GM18519 (cell line): Measurements from ENCODE around the gene LTBP1.

Experiments used
- ATAC-seq: cut with Tn5 transposase; IDR thresholded peaks from one replicate; pipeline ENCODE4 v1.9.1; 2021; ENCODE audit warnings: mild to moderate bottlenecking, moderate library complexity; ENCODE audit not compliant: unreplicated experiment, low FRiP score

Gene LTBP1

DNA sequence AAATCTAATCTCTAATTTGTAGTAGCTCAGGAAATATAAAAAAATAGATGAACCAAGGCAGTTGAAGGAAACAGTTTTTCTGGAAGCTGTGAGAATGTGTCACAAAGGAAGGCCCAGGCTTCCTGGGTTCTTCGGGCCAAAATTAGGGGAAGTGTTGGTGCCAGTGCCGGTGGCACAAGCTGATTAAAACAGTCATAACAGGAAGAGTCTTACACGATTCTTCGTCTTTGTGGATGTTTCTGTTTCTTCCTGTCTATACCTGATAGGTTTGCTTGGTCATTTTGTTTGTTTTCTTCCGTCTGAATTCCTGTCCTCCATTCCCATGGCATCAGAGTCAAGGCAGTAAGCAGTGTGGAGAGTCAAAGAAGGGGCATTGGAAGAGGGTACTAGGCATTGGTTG lies 294.3 kb downstream of the LTBP1 start:
- no peak for ATAC-seq

DNA sequence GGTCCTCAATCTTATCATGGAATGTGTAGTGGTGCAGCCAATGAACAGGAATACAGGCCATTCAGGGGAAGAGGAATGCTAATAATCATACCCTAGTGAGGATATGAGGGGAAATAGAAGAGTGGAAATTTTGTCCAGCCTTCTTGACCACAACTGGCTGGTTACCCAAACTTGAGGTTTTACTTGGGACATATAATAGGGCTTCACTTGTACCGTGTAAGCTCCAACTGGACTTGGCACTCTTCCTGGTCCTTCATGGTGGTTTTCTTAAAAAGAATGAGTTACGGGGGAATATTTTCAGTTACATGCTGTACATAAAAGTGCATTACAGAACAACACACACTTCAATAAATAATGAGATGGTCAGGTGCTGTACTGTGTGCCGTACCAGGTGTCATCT lies 294.8 kb downstream of the LTBP1 start:
- ATAC-seq = no peak

DNA sequence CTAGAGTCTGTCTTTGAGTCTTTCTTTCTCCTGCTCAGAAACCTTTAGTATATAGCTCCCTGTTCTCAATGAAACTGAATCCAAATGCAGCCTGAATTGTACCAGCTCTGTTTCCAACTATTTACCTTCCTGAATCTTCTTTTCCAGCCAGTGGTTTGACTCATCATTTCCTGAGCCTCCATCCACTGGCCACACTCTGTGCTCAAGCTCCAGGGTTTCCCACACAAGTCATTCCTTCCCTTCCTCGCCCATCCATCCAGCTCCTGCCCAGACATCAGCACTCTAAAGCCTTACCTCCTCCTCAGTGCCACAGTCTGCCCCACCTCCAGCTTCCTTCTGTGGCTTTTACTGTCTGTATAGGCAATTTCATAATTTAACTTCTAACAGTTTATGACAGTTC lies 296.1 kb downstream of the LTBP1 start:
- ATAC-seq = no peak

DNA sequence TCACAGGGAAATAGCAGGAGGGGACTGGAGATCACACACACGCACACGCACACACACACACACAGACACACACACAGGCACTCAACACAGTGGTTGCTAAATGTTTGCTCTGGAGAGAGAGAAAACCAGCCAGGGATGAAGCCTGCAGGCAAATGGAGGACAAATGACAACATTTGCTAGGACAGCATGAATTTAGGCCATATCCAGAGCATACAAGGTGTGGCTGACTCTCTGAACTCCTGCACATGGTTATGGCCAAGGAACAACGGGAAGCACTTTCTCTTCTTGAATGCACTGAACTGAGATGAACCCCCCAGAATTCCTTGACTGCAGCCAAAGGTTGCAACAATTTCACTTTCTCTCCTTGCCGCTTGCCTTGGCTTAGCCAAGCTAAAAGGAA lies 299.7 kb downstream of the LTBP1 start:
- no peak for ATAC-seq

DNA sequence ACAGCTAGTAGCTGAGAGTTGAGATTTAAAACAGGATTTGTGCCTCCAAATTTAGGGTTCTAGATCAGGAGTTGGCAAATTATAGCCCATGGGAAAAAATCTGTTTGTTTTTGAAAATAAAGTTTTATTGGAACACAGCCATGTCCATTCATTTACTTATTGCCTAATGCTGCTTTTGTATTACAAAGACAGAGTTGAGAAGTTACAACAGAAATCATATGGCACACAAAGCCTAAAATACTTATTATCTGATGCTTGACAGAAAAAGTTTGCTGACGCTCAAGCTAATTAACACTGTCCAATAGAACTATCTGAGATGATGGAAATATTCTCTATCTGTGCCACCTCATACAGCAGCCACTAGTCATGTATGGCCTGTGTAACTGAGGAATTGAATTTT lies 300.6 kb downstream of the LTBP1 start:
- no peak for ATAC-seq

DNA sequence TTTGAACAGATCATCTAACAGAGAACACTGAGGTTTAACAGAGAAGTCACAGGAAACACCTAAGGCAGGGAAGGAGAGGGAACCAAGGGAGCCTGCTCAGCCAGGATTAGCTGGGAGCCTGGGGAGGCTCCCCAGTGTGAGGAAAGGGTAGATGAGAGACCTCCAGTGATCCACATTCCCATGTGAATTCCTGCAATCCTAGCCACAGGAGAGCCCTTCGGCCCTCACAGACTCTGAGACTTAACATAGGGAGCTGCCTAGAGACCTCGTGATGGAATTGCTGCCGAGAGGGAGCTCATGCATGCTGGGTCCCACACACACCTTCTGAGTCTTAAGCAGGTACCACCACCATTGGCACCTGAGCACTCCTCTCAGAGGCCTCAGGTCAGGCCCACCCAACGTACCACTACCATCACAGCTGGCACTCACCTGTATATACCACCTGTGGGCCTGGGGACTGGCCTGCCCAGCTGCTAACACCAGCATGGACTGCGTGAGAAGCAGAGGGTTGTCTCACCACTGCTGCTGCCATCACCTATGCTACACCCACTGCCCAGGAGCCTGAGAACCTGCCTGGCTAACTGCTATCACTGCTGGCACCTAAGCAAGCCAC lies 303.8 kb downstream of the LTBP1 start:
- no peak for ATAC-seq

DNA sequence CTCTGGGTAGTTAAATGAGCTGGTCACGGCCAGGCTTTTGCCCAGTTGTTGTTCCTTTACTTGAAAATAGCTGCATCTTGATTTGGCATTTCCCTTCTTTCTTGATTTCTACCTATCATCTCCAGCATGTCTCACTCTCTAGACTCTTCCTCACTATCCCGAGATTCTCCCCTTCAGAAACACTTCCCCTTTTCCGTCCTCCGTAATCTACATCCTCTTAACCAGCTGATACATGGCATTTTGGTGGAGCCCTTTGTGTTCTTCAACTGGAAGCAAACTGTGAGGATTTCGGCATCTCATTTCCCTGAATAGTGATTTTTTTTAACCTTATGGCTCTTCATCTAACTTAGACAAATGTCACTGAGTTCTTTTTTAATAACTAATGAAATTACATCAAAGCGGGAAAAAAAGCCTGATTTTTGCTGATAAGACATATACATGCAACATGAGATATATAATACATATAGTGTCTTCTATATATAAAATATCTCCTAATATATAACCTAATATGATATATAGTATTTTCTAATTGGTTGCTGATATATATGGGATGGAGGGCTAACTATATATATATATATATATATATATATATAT lies 309.5 kb downstream of the LTBP1 start:
- ATAC-seq = no peak

DNA sequence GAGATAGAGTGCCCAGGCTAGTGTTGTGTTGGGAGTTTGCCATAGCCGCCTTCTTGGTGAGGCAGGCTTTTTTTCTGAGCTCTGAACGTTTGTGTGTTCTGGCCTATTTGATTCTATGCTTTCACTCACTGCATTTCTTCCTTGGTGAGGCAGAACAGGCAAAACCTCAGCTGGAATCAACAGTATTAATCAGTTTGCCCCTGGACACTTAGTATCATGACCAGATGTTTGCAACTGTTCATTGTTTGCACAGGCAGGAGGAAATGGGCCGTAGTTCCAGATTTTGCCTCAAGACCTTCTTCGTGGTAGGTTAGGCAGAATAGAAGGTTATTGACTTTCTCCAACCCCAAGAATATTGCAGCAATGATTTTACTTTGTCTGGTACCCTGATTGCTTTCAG lies 311.6 kb downstream of the LTBP1 start:
- ATAC-seq = no peak

DNA sequence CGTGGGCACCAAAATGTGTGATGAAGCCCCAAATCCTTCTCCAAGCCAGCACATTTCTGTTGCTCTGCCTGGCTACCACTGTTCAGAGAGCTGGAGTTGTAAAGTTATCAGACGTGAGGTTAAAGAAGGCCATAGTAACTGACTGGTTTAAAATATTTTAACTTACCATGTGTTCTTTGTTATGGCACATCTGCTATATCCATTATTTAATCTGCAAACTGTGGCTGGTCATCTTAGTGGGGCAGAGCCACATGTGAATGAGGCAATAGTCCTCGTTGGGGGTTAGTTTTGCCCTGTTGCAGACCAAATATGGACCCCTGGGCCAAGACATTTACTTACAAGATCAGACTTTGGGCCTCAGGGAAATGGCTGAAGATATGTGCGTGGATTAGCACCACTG lies 315.3 kb downstream of the LTBP1 start:
- no peak for ATAC-seq

DNA sequence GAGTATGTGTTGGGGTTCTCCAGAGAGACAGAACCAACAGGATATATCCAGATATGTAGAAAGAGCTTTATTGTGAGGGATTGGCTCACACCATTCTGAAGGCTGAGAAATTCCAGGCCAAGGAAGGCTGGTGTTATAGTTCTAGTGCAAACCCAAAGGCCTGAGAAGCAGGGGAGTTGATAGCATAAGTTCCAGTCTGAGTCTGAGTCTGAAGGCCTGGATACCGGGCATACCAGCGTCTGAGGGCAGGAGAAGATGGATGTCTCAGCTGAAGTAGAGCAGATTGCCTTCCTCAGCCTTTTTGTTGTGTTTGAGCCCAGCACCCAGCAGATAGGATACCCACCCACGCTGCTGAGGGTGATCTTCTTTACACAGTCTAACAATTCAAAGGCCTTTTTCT lies 318.0 kb downstream of the LTBP1 start:
- no peak for ATAC-seq

DNA sequence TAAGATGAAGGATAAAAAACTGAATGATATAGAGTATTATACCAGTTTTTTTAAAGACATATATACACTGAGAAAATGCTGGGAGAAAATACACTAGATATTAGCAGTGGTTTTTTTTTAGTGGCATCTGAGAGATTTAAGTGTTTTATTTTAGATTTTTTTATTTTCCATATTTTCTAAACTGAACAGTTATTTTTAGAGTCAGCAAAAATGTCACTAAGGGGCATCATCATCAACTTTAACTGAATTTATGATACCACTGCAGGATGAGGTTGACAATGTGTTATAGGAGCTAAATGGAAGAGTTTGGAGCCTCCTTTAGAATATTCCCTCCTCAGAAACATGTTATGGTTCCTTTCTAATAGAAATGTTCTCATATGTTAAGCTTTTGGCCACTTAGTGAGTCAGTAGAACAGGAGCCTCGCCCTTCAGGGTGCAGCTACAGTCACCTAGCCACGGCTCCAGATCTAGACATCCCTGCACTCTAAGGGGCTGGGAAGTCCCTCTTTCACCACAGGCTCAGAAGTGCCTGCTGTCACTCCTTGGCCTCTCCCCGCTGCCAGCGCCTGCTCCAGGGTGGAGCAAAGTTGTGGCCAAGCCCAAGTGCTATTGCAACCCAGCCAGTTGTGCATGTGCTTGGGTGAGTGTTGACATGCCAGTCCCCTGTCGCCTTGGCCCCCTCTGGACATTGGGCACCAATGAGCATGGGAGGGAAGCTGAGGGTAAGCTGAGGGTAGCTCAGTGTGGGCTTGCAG lies 319.0 kb downstream of the LTBP1 start:
- ATAC-seq = no peak

DNA sequence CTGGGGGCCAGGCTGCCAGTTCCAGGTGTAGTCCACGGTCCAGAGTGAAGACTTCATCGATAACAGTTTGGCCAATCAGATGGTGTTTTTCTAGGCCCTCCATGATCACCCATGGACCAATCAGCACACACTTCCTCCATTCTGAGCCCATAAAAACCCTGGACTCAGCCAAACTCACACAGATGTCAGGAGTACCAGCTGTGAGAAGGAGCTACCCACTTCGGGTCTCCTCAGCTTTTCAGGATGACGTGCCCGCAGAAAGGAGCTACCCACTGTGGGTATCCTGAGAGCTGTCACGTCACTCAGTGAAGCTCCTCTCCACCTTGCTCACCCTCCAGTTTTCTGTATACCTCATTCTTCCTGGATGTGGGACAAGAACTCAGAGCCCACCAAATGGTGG lies 319.7 kb downstream of the LTBP1 start:
- ATAC-seq = no peak

DNA sequence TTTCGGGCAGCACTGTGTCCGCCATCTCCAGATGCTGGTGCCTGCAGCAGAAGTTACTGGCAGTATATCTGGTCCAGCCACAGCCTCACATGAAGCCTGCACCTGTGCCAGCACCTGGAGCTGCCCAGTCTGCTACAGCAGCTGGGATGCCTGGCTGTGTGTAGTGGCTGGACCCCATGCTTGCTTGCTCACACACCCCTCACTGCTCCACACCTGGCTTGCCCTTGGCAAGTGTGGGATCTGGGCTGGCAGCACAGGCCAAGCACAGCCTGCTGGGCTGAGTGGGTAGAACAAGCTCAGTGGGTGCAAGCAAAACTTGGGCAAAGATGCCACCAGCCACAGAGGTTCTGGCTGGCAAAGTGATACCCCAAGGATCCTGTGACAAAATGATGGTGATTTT lies 320.3 kb downstream of the LTBP1 start:
- no peak for ATAC-seq

DNA sequence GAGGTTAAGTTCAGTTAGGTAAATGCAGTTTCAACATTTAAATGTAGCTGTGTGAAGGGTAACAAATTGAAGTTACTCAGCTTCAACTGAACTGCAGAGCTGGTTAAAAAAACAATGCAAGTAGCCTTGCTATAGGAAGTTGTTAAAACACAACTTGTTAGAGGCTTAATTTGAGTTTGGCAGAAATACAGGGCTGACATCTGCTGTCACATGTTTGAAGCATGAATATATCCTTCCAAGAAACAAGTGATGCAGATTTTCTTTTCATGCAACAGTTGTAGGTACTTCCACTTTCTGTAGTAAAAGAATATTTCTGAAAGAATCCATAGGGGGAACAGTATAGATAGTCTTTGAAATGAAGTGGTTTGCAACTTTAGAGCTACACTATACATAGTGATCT lies 321.0 kb downstream of the LTBP1 start:
- ATAC-seq = no peak

DNA sequence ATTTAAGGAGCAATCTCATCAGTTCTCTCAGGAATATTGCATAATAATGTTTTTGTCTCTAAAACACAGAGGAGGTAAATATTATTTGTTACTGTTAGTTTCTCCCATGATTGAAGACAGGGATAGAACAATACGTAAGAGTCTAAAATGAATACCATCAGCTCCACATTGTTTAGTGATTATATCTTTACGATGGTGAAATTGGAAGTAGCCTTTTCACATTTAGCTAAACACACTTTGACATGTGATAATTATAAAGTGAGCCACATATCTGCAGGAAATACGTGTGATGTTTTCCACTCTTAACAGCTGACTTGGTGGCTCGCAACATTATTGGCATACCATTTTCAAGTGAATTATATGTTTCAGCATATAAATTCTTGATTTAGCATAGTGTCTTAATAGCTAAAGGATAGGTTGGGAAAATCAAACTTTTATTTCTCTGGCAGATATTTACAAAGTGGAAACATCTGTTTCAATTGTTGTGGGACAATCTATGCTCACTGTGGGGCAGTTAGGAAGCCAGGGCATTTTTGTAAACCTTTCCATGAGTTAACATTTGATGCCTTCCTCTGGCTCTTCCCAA lies 321.6 kb downstream of the LTBP1 start:
- ATAC-seq = no peak

DNA sequence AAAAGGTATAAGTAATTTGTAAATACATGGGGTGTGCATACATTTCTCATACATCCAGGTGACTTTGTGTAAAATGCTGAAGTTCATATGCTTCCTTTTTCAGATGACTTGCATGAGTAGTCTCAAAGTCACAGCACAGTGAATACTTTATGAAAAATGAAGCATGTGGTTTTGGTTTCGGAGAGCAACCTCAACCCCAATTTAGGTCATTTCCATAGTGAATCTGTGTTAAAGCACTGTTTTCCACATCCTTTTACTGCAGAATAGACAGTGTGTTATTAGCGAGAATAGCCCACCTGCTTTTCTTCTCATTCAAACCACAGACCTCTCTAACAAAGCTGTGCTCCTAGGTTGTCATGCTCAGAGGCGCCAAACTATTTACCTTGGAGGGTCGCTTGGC lies 325.2 kb downstream of the LTBP1 start:
- peak; percentile 96 for ATAC-seq

DNA sequence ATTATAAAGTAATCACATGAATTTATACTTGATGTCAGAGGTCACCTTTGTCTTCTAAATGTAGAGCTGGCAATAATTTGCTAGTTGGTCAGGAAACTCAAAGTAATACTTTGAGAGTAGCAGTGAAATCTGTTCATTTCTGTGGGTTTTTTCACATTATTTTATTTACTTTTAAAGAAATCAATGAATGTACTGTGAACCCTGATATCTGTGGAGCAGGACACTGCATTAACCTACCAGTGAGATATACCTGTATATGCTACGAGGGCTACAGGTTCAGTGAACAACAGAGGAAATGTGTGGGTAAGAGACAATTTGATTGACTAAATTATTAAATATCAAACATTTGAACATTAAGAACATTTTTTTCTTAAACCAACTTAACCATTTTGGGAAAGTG lies 326.7 kb downstream of the LTBP1 start:
- ATAC-seq = no peak

DNA sequence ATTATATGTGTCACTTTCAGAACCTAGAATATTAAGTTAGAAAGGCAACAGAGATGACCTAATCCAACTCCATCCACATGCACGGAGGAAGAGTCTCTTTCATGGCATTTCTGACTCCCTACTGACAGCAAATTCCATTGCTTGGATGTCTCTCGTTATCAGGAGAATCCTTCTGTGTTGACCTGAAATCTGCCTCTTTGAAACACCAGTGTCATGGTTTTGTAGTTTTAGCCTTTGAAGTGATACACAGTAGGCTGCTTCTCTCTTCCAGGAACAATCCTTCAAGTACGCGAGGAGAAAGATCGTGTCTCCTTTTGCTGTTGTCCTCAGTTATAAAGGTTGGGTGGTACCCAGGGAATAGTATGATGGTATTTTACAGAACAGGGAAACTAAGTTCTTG lies 327.8 kb downstream of the LTBP1 start:
- ATAC-seq = no peak

DNA sequence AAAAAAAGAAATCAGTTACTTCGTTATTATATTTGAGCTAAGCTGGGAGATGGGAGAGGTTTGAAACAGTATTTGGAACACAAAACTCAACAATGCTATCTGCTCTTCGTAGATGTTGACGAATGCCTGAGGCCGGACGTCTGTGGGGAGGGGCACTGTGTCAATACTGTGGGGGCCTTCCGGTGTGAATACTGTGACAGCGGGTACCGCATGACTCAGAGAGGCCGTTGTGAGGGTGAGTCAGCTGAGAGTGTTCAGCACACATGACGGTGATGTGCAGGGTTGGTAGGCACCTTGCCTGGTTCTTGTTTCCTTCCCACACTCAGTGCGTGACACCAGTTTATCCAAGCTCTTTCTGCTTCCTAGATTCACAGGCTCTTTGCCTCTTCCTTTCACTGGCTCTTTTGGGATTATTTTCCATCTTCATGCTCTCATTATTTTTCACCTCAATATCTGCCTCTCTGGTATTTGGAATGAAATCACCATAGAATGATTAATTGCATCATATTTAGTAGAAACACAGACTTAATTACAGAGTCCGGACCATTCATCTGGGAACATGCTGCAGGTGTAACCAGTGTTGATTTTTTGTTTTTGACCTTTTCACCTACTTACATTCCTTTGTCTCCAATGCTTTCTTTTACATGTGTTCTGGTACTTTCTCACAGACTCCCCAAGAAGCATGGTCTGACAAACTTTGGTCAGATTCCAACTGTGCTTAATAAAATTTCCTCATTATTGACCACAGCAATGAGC lies 329.1 kb downstream of the LTBP1 start:
- ATAC-seq = no peak

DNA sequence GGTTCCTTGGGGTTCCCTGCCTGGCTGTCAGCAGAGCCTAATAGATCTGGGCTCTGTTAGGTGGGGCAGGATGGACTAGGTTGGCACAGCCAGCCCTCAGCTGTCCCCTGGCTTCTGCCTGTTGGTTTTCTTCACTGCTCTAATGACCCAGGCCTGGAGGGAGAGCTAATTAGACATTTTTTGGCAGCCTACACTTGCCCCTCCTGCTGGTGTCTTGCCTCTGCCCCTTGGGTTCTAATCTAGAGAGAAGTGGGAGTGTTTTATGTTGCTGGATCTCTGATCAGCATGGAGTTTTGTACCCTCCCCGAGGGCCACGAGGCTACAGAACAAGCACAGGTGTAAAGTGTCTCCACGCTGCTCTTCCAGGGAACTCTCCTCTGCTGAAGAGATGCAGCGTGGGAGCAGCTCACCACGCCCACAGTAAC lies 330.3 kb downstream of the LTBP1 start:
- ATAC-seq = no peak
